Uterus (tissue), 4 donors: ENCODE data around the gene BBS5. TPM values are rescaled to one million over a fixed set of nuclear protein-coding genes. Genes with fewer than 3 reads are reported as not detected.

Experiments used
- DNase-seq, 2 donors: peaks; one replicate each; pipeline ENCODE4 v3.0.0-alpha.2; 2019 to 2020
- H3K27ac ChIP-seq, 2 donors: fragments of 200-600 bp; sonication (generic); 1 replicate in 1 of 2; 2 replicates in 1 of 2; pipeline ENCODE4 v1.5.1; 2016 to 2018
- H3K27me3 ChIP-seq, 2 donors: fragments of 200-600 bp; sonication (generic); one replicate each; pipeline ENCODE4 v1.5.1; 2018 to 2019; ENCODE audit warnings: control low read depth in 1 of 2
- H3K36me3 ChIP-seq, 2 donors: fragments of 200-600 bp; sonication (generic); one replicate each; pipeline ENCODE4 v1.5.1; 2019; ENCODE audit warnings: control low read depth in 1 of 2
- H3K4me1 ChIP-seq, 2 donors: fragments of 200-600 bp; sonication (generic); one replicate each; pipeline ENCODE4 v1.5.1; 2018 to 2019; ENCODE audit warnings: control low read depth in 1 of 2
- H3K4me3 ChIP-seq, 2 donors: fragments of 200-600 bp; sonication (generic); 1 replicate in 1 of 2; 2 replicates in 1 of 2; pipeline ENCODE4 v1.5.1; 2018 to 2019; ENCODE audit warnings: mild to moderate bottlenecking in 1 of 2
- H3K9me3 ChIP-seq, 2 donors: fragments of 200-600 bp; sonication (generic); one replicate each; pipeline ENCODE4 v1.5.1; 2019; ENCODE audit warnings: control low read depth in 1 of 2
- POLR2A ChIP-seq, 2 donors: fragments of 450-650 bp; IDR thresholded peaks; one replicate each; pipeline ENCODE4 v1.6.1; 2016; ENCODE audit warnings: antibody characterized with exemption in 2 of 2, mild to moderate bottlenecking in 1 of 2, moderate library complexity in 1 of 2
- intact Hi-C: fragments of 100-400 bp; cut with DNase I; formaldehyde crosslinking; loops from one replicate; pipeline ENCODE4 v1.15.1; 2023; ENCODE audit warnings: low total_unique reads
- total RNA-seq, 4 donors: library from RNA; depleted of rRNA in 3 of 4; stranded (reverse); fragments of >200 nt in 3 of 4; gene quantifications; one replicate each; pipeline versions ENCODE4 v1.1.0 to v1.2.4, GENCODE V29; 2014 to 2023
- TF ChIP-seq, protein P1 (sequence below), 4 experiments: fragments of 200-600 bp in 2 of 4; fragments of 450-650 bp in 2 of 4; sonication (generic) in 2 of 4; IDR thresholded peaks; one replicate each; pipeline ENCODE4 v1.5.1; 2016 to 2019; ENCODE audit warnings: antibody characterized with exemption in 4 of 4, mild to moderate bottlenecking in 2 of 4, moderate library complexity in 1 of 4
- donor health status: DM: yes; HTN: yes; CAD: no.

Gene BBS5
- total RNA-seq, 4 donors from 2014 or later: 2.6 to 24.7 (median 19.7) TPM

DNA sequence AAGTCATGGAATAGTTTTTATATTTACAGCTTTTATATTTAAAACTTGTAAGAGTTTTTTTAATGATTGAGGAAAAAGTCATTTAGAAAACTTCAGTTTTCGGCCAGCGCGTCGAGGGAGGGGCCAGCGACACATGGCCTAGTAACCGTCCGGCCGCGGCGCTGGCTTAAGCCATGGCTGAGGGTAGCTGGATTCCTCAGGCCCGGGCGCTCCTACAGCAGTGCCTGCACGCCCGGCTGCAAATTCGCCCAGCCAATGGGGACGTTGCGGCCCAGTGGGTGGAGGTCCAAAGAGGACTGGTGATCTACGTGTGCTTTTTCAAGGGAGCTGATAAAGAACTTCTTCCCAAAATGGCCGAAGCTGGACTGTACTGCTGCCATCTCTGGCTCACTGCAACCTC, 25.4 kb downstream of the BBS5 start:
- Histone ChIP-seq H3K27me3 (no peaks in the 10 kb centered on the region), H3K27ac (no peak overlapping the region), H3K4me3 (no peak overlapping the region), H3K36me3 (no peaks in the 10 kb centered on the region), H3K4me1 (peaks cover 0 to 3% of the 10 kb centered on the region in 2 donors), H3K9me3 (no peaks in the 10 kb centered on the region)
- no peak for DNase-seq
- TF ChIP-seq POLR2A (IDR thresholded peaks at IDR 0.05): no peak
- intact Hi-C loops: no loop called here

DNA sequence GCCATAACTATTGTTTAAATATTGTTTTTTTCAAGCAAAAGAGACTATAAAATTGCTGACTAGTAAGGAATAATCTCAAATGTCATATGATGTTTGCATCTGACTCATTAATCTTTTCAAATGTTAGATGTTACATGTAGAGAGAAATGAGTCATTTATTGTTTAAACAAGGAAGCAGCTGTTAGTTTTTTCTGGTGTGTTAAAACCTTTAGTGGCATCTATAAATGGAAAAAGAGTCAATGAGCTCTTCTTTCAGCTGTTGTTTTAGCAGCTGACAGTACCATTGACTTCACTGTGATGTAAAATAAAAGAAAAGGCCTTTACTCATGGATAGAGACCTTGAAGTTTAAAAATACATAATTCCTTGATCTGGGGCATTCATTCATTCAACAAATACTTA, 28.4 kb downstream of the BBS5 start:
- Histone ChIP-seq H3K27ac (no peak overlapping the region), H3K27me3 (no peaks in the 10 kb centered on the region), H3K4me1 (peaks cover 0 to 3% of the 10 kb centered on the region in 2 donors), H3K36me3 (no peaks in the 10 kb centered on the region), H3K4me3 (no peak overlapping the region), H3K9me3 (no peaks in the 10 kb centered on the region)
- no peak for DNase-seq
- TF ChIP-seq POLR2A (IDR thresholded peaks at IDR 0.05): no peak
- TF ChIP-seq, protein P1, sequence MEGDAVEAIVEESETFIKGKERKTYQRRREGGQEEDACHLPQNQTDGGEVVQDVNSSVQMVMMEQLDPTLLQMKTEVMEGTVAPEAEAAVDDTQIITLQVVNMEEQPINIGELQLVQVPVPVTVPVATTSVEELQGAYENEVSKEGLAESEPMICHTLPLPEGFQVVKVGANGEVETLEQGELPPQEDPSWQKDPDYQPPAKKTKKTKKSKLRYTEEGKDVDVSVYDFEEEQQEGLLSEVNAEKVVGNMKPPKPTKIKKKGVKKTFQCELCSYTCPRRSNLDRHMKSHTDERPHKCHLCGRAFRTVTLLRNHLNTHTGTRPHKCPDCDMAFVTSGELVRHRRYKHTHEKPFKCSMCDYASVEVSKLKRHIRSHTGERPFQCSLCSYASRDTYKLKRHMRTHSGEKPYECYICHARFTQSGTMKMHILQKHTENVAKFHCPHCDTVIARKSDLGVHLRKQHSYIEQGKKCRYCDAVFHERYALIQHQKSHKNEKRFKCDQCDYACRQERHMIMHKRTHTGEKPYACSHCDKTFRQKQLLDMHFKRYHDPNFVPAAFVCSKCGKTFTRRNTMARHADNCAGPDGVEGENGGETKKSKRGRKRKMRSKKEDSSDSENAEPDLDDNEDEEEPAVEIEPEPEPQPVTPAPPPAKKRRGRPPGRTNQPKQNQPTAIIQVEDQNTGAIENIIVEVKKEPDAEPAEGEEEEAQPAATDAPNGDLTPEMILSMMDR (IDR thresholded peaks at IDR 0.05): no peak
- intact Hi-C loops: no loop called here

DNA sequence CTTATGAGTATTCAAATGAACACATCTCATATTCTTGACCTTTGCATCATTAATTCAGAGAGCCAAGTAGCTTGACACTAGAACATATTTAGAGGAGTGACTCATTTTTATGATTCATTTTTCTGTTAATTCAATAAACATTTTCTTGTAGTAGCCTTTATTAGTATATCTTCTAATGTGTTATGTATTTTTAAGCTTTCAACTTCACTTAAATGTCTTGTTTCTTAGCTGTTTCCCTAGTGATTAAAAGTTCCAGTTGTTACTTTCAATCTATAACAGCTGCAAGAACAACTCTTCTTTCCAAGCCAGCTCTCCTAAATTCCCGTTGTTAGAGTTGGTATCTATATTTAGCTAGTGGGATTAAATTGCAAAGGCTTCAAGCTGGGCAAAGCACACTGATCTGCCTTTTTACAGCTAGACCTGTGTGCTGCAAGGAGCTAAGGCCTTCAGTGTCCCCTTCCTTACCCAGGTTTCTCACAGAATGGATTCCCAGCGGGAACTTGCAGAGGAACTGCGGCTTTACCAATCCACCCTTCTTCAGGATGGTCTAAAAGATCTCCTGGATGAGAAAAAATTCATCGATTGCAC, 30.1 kb downstream of the BBS5 start, which contains the start of gene KLHL41:
TSS of gene KLHL41 (plus strand) at position 405 of the 588 bp plus-strand sequence. CDS start at position 482, 77 bp downstream.
- no peak within 1 kb of the TSS for H3K27ac ChIP-seq

DNA sequence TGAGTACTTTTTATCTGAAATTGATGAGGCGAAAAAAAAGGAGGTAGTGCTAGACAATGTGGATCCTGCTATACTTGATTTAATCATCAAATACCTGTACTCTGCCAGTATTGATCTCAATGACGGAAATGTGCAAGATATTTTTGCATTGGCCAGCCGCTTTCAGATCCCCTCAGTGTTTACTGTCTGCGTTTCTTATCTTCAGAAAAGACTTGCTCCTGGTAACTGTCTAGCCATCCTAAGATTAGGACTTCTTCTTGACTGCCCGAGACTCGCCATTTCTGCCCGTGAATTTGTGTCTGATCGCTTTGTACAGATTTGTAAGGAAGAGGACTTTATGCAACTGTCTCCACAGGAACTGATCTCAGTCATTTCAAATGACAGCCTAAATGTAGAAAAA, 30.7 kb downstream of the BBS5 start:
- Histone ChIP-seq H3K27me3 (no peaks in the 10 kb centered on the region), H3K36me3 (no peaks in the 10 kb centered on the region), H3K27ac (no peak overlapping the region), H3K4me3 (no peak overlapping the region), H3K9me3 (no peaks in the 10 kb centered on the region), H3K4me1 (peaks cover 0 to 3% of the 10 kb centered on the region in 2 donors)
- DNase-seq: no peak
- TF ChIP-seq, protein P1 (IDR thresholded peaks at IDR 0.05): no peak
- no peak for TF ChIP-seq POLR2A (IDR thresholded peaks at IDR 0.05)
- intact Hi-C loops: no loop called here

More for the DNA sequence above, 30.1 kb downstream of the BBS5 start, which contains the start of gene KLHL41:
- H3K9me3 ChIP-seq: no peaks in the 10 kb centered on the region
- peaks cover 0 to 3% of the 10 kb centered on the region in 2 donors for H3K4me1 ChIP-seq
- TF ChIP-seq, protein P1 (IDR thresholded peaks at IDR 0.05): no peak
- no peak for TF ChIP-seq POLR2A (IDR thresholded peaks at IDR 0.05)
- intact Hi-C loops: no loop called here
- H3K27me3 ChIP-seq: no peaks in the 10 kb centered on the region
- H3K4me3 ChIP-seq: no peak within 1 kb of the TSS
- DNase-seq: no peak
- H3K36me3 ChIP-seq: no peaks in the 10 kb centered on the region

DNA sequence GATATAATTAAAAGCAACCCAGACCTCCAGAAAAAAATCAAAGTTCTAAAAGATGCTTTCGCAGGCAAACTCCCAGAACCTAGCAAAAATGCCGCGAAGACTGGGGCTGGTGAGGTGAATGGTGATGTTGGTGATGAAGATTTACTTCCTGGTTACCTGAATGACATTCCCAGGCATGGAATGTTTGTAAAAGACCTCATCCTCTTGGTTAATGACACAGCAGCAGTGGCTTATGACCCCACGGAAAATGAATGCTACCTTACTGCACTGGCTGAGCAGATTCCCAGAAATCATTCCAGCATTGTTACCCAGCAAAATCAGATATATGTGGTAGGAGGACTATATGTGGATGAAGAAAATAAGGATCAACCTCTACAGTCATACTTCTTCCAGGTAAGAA, 31.2 kb downstream of the BBS5 start:
- no peaks in the 10 kb centered on the region for H3K9me3 ChIP-seq
- intact Hi-C loops: no loop called here
- no peak overlapping the region for H3K4me3 ChIP-seq
- TF ChIP-seq POLR2A (IDR thresholded peaks at IDR 0.05): no peak
- TF ChIP-seq, protein P1 (IDR thresholded peaks at IDR 0.05): no peak
- no peak overlapping the region for H3K27ac ChIP-seq
- H3K4me1 ChIP-seq: peaks cover 0 to 3% of the 10 kb centered on the region in 2 donors
- DNase-seq: no peak
- no peaks in the 10 kb centered on the region for H3K27me3 ChIP-seq
- H3K36me3 ChIP-seq: no peaks in the 10 kb centered on the region
